Stimulated activated CD4-positive, alpha-beta T cell treated with anti-CD3 and anti-CD28 coated beads, Interleukin-15, amount 100 ng/mL, for 1 hour (primary cell): ENCODE data around the gene SCTR.
A peak's percentile ranks its signal among the peaks of the same experiment; 100 is the strongest.

ENCODE experiments used
- DNase-seq, 2 donors: peaks; one replicate each; pipeline ENCODE4 v3.0.0-alpha.2; 2020; ENCODE audit warnings: low read depth in 1 of 2, low spot score in 1 of 2

Gene SCTR

GRCh38 chr2:119523383-119523951, 816 bp downstream of the SCTR start:
- no peak for DNase-seq

- no peak for DNase-seq
These were observed 1.6 kb downstream of the SCTR start for GRCh38 chr2:119522671-119523070.

- DNase-seq, result no peak
These were observed 2.7 kb downstream of the SCTR start for GRCh38 chr2:119521433-119522050.

GRCh38 chr2:119520696-119521432, 3.4 kb downstream of the SCTR start:
- no peak for DNase-seq

- DNase-seq, result no peak
These were observed 5.2 kb downstream of the SCTR start for GRCh38 chr2:119519057-119519408.

GRCh38 chr2:119518401-119519056, 5.8 kb downstream of the SCTR start:
- DNase-seq, result no peak

- DNase-seq, result peak in 1 of 2 donors; percentile 7
These were observed 6.8 kb downstream of the SCTR start for GRCh38 chr2:119517433-119517832.

- no peak for DNase-seq
These were observed 8.2 kb downstream of the SCTR start for GRCh38 chr2:119516121-119516520.

- no peak for DNase-seq
These were observed 10.5 kb downstream of the SCTR start for GRCh38 chr2:119513832-119514231.

GRCh38 chr2:119512946-119513345, 11.3 kb downstream of the SCTR start:
- no peak for DNase-seq

- no peak for DNase-seq
These were observed 12.3 kb downstream of the SCTR start for GRCh38 chr2:119511989-119512388.

GRCh38 chr2:119508756-119509155, 15.5 kb downstream of the SCTR start:
- DNase-seq, result no peak

- DNase-seq, result no peak
These were observed 27.6 kb downstream of the SCTR start for GRCh38 chr2:119496682-119497081.

GRCh38 chr2:119495948-119496347, 28.3 kb downstream of the SCTR start:
- no peak for DNase-seq

GRCh38 chr2:119494163-119494790, 30.0 kb downstream of the SCTR start:
- no peak for DNase-seq

- DNase-seq, result no peak
These were observed 32.3 kb downstream of the SCTR start for GRCh38 chr2:119491776-119492525.

- DNase-seq, result no peak
These were observed 33.6 kb downstream of the SCTR start for GRCh38 chr2:119490653-119491195.

- no peak for DNase-seq
These were observed 34.2 kb downstream of the SCTR start for GRCh38 chr2:119490106-119490505.

- DNase-seq, result no peak
These were observed 34.9 kb downstream of the SCTR start for GRCh38 chr2:119489232-119489952.
